ENCODE measurements around the gene FOXK1.

FOXK1 gene

DNA sequence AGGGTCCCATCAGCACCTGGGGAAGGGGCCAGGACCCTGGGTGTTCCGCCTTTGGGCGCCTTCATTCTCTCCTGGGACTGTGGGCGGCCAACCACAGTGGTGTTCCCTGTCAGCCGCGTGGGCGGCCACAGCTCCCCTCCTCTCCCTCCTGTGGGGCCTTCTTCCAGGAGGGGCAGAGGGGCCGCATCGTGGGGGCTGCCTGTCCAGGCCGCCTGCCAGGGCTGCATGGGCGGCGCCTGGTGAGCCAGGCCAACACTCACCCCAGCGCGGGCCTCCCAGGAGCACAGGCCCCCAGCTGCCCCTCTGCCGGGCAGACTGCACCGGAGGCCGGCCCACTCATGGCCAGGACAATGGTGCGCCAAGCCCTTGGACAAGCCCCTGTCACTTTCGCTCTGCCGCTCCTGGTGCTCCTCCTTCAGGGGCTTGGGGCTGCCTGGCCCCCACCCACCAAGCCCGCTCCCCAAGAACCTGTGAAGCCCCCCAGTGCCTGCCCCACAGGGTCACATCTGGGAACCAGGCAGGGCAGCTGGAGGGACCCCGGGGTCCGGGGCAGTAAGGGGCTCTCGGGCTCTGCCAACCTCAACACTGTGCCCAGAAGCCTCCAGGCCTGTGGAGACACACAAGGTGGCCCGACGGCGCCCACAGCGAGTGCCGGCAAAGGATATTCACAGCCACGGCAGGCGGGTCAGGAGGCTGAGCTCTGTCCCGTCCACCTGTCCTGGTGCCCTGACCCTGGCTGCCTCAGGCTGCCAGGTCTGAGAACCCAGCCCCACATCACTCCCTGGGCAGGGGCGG is 136.1 kb downstream of the FOXK1 start:
- Histone ChIP-seq H3K9me3 (ENCODE audit: control insufficient read depth, low read length) (no peaks in the 10 kb centered on the region), H3K4me1 (no peaks in the 10 kb centered on the region), H2AFZ (no peak overlapping the region), H3K79me2 (no peaks in the 10 kb centered on the region), H3K4me3 (ENCODE audit: low read depth, low read length) (no peak overlapping the region), H3K4me2 (ENCODE audit: low read length) (no peak overlapping the region), H3K27me3 (ENCODE audit: control insufficient read depth, insufficient read depth, low read length) (no peaks in the 10 kb centered on the region), H3K9ac (no peak overlapping the region), H3K36me3 (ENCODE audit: control insufficient read depth, insufficient read depth, low read length) (no peaks in the 10 kb centered on the region), H3K27ac (no peak overlapping the region)
- TF ChIP-seq, protein P1, sequence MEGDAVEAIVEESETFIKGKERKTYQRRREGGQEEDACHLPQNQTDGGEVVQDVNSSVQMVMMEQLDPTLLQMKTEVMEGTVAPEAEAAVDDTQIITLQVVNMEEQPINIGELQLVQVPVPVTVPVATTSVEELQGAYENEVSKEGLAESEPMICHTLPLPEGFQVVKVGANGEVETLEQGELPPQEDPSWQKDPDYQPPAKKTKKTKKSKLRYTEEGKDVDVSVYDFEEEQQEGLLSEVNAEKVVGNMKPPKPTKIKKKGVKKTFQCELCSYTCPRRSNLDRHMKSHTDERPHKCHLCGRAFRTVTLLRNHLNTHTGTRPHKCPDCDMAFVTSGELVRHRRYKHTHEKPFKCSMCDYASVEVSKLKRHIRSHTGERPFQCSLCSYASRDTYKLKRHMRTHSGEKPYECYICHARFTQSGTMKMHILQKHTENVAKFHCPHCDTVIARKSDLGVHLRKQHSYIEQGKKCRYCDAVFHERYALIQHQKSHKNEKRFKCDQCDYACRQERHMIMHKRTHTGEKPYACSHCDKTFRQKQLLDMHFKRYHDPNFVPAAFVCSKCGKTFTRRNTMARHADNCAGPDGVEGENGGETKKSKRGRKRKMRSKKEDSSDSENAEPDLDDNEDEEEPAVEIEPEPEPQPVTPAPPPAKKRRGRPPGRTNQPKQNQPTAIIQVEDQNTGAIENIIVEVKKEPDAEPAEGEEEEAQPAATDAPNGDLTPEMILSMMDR (IDR thresholded peaks at IDR 0.05), result no peak

DNA sequence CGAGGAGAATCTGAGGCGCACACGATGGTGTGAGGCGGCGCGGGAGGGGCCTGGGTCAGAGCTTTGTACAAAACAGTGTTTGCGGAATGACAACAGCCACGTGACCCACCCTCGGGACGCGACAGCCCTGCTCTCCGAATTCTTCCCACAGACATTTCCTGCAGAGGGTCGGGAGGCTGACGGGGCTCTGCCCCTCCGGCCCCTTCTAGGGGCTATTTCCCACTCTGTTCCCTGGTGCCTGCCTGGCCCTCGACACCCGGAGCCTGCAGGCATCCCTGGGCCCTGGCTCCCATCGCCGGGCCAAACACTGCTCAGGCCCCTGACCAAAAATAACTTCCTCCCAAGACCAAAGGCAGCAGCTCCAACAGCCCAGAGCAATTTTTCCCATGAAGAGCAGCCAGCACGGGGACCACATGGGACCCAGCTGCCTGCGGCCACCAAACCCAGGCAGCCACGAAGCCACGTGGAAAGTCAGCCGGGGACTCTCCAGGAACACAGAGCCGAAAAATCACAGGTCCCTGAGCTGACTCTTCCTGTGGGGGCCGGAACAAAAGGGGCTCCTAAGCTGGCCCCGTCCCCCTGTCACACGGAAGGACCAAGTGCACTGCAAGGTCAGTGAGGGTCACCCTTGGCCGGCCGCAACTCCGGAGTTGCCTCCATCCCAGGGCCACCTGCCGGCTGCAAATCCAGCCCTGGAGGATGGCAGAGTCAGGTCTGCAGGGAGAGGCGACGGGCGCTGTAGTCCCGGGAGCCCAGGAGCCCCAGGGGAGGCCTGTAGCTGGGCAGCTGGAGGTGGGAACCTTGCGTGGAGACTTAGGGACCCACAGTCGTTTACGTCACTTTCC is 137.7 kb downstream of the FOXK1 start:
- H3K27ac ChIP-seq, result no peak overlapping the region
- no peak overlapping the region for H2AFZ ChIP-seq
- H3K4me3 ChIP-seq (ENCODE audit: low read depth, low read length), result no peak overlapping the region
- H3K27me3 ChIP-seq (ENCODE audit: control insufficient read depth, insufficient read depth, low read length), result no peaks in the 10 kb centered on the region
- H3K79me2 ChIP-seq, result no peaks in the 10 kb centered on the region
- H3K4me2 ChIP-seq (ENCODE audit: low read length), result no peak overlapping the region
- no peaks in the 10 kb centered on the region for H3K4me1 ChIP-seq
- no peak overlapping the region for H3K9ac ChIP-seq
- H3K9me3 ChIP-seq (ENCODE audit: control insufficient read depth, low read length), result no peaks in the 10 kb centered on the region
- no peaks in the 10 kb centered on the region for H3K36me3 ChIP-seq (ENCODE audit: control insufficient read depth, insufficient read depth, low read length)
- TF ChIP-seq, protein P1 (IDR thresholded peaks at IDR 0.05), result no peak

DNA sequence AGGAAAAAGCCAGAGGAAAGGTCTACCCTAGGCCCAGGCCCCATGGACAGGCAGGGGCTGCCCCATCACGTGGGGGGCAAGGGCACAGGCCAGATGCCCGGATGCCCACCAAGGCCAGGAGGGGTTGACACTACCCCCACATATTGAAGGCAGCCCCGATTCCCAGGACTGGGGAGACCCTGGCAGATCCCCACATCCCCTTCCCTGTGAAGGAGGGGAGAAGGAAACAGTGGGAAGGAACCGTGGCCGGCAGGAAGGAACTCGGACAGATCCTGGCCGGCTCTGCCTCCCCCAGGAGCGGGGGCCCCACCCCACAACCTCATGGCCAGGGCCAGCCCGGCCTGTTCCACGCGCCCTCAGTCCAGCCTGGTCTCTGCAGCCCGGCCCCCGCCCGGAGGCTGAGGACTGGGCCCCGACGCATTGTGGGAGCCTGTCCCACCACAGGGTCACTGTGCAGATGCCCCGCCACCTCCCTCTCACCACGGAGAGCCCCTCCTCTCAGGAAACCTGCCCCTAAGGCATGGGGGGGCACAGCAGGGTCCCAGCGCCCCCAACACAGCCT is 138.4 kb downstream of the FOXK1 start:
- H3K36me3 ChIP-seq (ENCODE audit: control insufficient read depth, insufficient read depth, low read length), result no peaks in the 10 kb centered on the region
- TF ChIP-seq, protein P1 (IDR thresholded peaks at IDR 0.05), result no peak
- no peaks in the 10 kb centered on the region for H3K9me3 ChIP-seq (ENCODE audit: control insufficient read depth, low read length)
- H3K79me2 ChIP-seq, result no peaks in the 10 kb centered on the region
- no peaks in the 10 kb centered on the region for H3K4me1 ChIP-seq
- no peak overlapping the region for H3K9ac ChIP-seq
- H3K27me3 ChIP-seq (ENCODE audit: control insufficient read depth, insufficient read depth, low read length), result no peaks in the 10 kb centered on the region
- H3K4me3 ChIP-seq (ENCODE audit: low read depth, low read length), result no peak overlapping the region
- H3K4me2 ChIP-seq (ENCODE audit: low read length), result no peak overlapping the region
- no peak overlapping the region for H2AFZ ChIP-seq
- no peak overlapping the region for H3K27ac ChIP-seq

Data from parathyroid adenoma (tissue), 2 donors.